HCT116 (cell line): ENCODE data around the gene FRMD4B. TPM values are rescaled to one million over a fixed set of nuclear protein-coding genes. Genes with fewer than 3 reads are reported as not detected.

ENCODE experiments used
- ATAC-seq: fragments of 200-7000 bp; cut with Tn5 transposase; 2 replicates; pipeline ENCODE4 v1.9.1; 2020; ENCODE audit warnings: mild to moderate bottlenecking, moderate library complexity
- BruUV-seq: library from RNA; stranded (reverse); fragments of 400-500 nt; replicated peaks from 2 replicates; lab custom pipeline; 2021; lab: Mats Ljungman, UMichigan
- CTCF ChIA-PET: fragments of 300-600 bp; sonication (Branson Sonifier 250); formaldehyde crosslinking; loops from one replicate; lab custom pipeline; 2021; ENCODE audit warnings: antibody characterized with exemption; lab: Charles Lee
- POLR2A ChIA-PET: fragments of 300-600, 350-600 bp; sonication (Branson Sonifier 250); formaldehyde crosslinking; loops from one replicate; lab custom pipeline; 2021; ENCODE audit warnings: antibody characterized with exemption; lab: Charles Lee
- RAD21 ChIA-PET, 2 experiments: fragments of 300-600 bp; sonication (Branson Sonifier 250); formaldehyde crosslinking; loops; one replicate each; lab custom pipeline; 2023; ENCODE audit warnings: low total read pairs in 2 of 2; ENCODE audit not compliant: uncharacterized antibody in 2 of 2, unreplicated experiment in 2 of 2, low non-redundant PET in 1 of 2; lab: Charles Lee
- DNase-seq: peaks from one replicate; pipeline ENCODE4 v3.0.0-alpha.2; 2010; ENCODE audit warnings: low read depth, low spot score
- H2AFZ ChIP-seq: fragments of 200-600 bp; shearing (Covaris generic), sonication (generic); 2 replicates; pipeline ENCODE4 v1.6.1; 2017; ENCODE audit warnings: low read depth, mixed run types, mixed read lengths, antibody characterized with exemption, low read length; ENCODE audit not compliant: poor library complexity, severe bottlenecking
- H3K27ac ChIP-seq: 2 replicates; pipeline ENCODE4 v1.5.1; 2012; ENCODE audit warnings: low read depth, low read length
- H3K27me3 ChIP-seq: fragments of 200-600 bp; sonication (generic); 2 replicates; pipeline ENCODE4 v1.6.1; 2016; ENCODE audit warnings: mixed run types, low read length, mixed read lengths; ENCODE audit not compliant: insufficient read depth
- H3K36me3 ChIP-seq, 2 experiments: fragments of 200-500 bp in 1 of 2; fragments of 200-600 bp in 1 of 2; sonication (Bioruptor generic) in 1 of 2; sonication (generic) in 1 of 2; 2 replicates each; pipeline versions ENCODE4 v1.5.1 to v1.6.1; 2014 to 2016; ENCODE audit warnings: low read length in 2 of 2, inconsistent platforms in 1 of 2, mixed read lengths in 1 of 2, mixed run types in 1 of 2; ENCODE audit not compliant: insufficient read depth in 2 of 2, control insufficient read depth in 1 of 2
- H3K4me1 ChIP-seq, 2 experiments: fragments of 200-600 bp in 1 of 2; sonication (generic) in 1 of 2; 2 replicates each; pipeline versions ENCODE4 v1.5.1 to v1.6.1; 2012 to 2017; ENCODE audit warnings: low read length in 2 of 2, inconsistent platforms in 1 of 2, mild to moderate bottlenecking in 1 of 2, mixed read lengths in 1 of 2, mixed run types in 1 of 2, moderate library complexity in 1 of 2; ENCODE audit not compliant: insufficient read depth in 2 of 2, control insufficient read depth in 1 of 2
- H3K4me2 ChIP-seq: fragments of 200-600 bp; sonication (generic); 2 replicates; pipeline ENCODE4 v1.6.1; 2017; ENCODE audit warnings: mixed run types, low read length, mixed read lengths
- H3K4me3 ChIP-seq, 2 experiments: fragments of 200-600 bp in 1 of 2; sonication (generic) in 1 of 2; replicated peaks in 1 of 2; 2 replicates each; pipeline ENCODE4 v1.5.1; 2011 to 2016; ENCODE audit warnings: low read length in 2 of 2, control low read depth in 1 of 2, low read depth in 1 of 2, mild to moderate bottlenecking in 1 of 2, mixed read lengths in 1 of 2, mixed run types in 1 of 2
- H3K79me2 ChIP-seq: fragments of 200-600 bp; sonication (generic); 2 replicates; pipeline ENCODE4 v1.6.1; 2017; ENCODE audit warnings: mild to moderate bottlenecking, mixed run types, low read length, moderate library complexity, mixed read lengths; ENCODE audit not compliant: insufficient read depth
- H3K9ac ChIP-seq: fragments of 200-600 bp; sonication (generic); 2 replicates; pipeline ENCODE4 v1.6.1; 2016; ENCODE audit warnings: low read length, mixed read lengths
- H3K9me2 ChIP-seq: fragments of 200-600 bp; sonication (generic), shearing (Covaris generic); 2 replicates; pipeline ENCODE4 v1.6.1; 2017; ENCODE audit warnings: mixed run types, mild to moderate bottlenecking, moderate library complexity; ENCODE audit not compliant: insufficient read depth
- H3K9me3 ChIP-seq, 2 experiments: fragments of 200-500 bp in 1 of 2; fragments of 200-600 bp in 1 of 2; sonication (Bioruptor generic) in 1 of 2; sonication (generic) in 1 of 2; 2 replicates each; pipeline ENCODE4 v1.6.1; 2014 to 2017; ENCODE audit warnings: low read length in 2 of 2, mixed read lengths in 2 of 2, inconsistent platforms in 1 of 2, low read depth in 1 of 2, mild to moderate bottlenecking in 1 of 2, mixed run types in 1 of 2, moderate library complexity in 1 of 2; ENCODE audit not compliant: control insufficient read depth in 1 of 2, insufficient read depth in 1 of 2
- H4K20me1 ChIP-seq: fragments of 200-600 bp; sonication (generic), shearing (Covaris generic); 2 replicates; pipeline ENCODE4 v1.6.1; 2017; ENCODE audit warnings: mixed run types, mild to moderate bottlenecking, moderate library complexity; ENCODE audit not compliant: insufficient read depth
- ATF3 ChIP-seq: IDR thresholded peaks from 2 replicates; pipeline ENCODE4 v1.6.1; 2012
- CBX3 ChIP-seq: IDR thresholded peaks from 2 replicates; pipeline ENCODE4 v1.6.1; 2012; ENCODE audit warnings: low read depth
- CEBPB ChIP-seq: IDR thresholded peaks from 2 replicates; pipeline ENCODE4 v1.6.1; 2012; ENCODE audit warnings: low read depth
- FOSL1 ChIP-seq: IDR thresholded peaks from 2 replicates; pipeline ENCODE4 v1.6.1; 2012; ENCODE audit warnings: low read depth
- MAX ChIP-seq: IDR thresholded peaks from 2 replicates; pipeline ENCODE4 v1.6.1; 2012
- REST ChIP-seq: IDR thresholded peaks from 2 replicates; pipeline ENCODE4 v1.6.1; 2012; ENCODE audit warnings: low read depth
- SIN3A ChIP-seq: IDR thresholded peaks from 2 replicates; pipeline ENCODE4 v1.6.1; 2012; ENCODE audit warnings: low read depth
- ZNF274 ChIP-seq: fragments of 200-500 bp; sonication (Bioruptor generic); IDR thresholded peaks from 2 replicates; pipeline ENCODE4 v1.6.1; 2014; ENCODE audit warnings: mild to moderate bottlenecking, low read depth, low read length, inconsistent platforms
- intact Hi-C: fragments of 100-400 bp; cut with micrococcal nuclease; formaldehyde crosslinking; loops from 2 replicates; pipeline ENCODE4 v1.10.0; 2022
- total RNA-seq: library from RNA; stranded (reverse); gene quantifications from one replicate; pipeline ENCODE4 v1.2.1, GENCODE V29; 2021; ENCODE audit not compliant: unreplicated experiment

Gene FRMD4B
- total RNA-seq, 1 experiment from 2014 or later: 2.0 TPM

GRCh38 chr3:69292959-69293574, 92.8 kb downstream of the FRMD4B start:
- H3K4me1 ChIP-seq: peaks cover 0 to 14% of the 10 kb centered on the region in 2 experiments; a peak in 1 of 4 replicates
- CTCF ChIA-PET: interaction anchor here (0.8 kb wide), 1 partner anchor 13 kb away, joined by 3 read pairs; no protein-coding TSS in a partner anchor

More at GRCh38 chr3:69292959-69293574, 92.8 kb downstream of the FRMD4B start:
- ChIA-PET RAD21 (no interaction called here), POLR2A (no interaction called here)
- TF ChIP-seq ZNF274 (no peak), CEBPB (no peak), CBX3 (no peak), ATF3 (no peak), REST (no peak), SIN3A (no peak), MAX (no peak), FOSL1 (no peak)
- no peak overlapping the region for H3K9ac ChIP-seq
- no peak overlapping the region for H3K4me2 ChIP-seq
- H3K9me3 ChIP-seq: no peaks in the 10 kb centered on the region
- no peaks in the 10 kb centered on the region for H3K27me3 ChIP-seq
- no peaks in the 10 kb centered on the region for H3K79me2 ChIP-seq
- H3K4me3 ChIP-seq: no peak overlapping the region
- no peak overlapping the region for H2AFZ ChIP-seq
- no peaks in the 10 kb centered on the region for H4K20me1 ChIP-seq
- DNase-seq (no peak), ATAC-seq (no peak)
- no peak overlapping the region for H3K27ac ChIP-seq
- intact Hi-C loops: no loop called here
- BruUV-seq: no TSS peak
- no peaks in the 10 kb centered on the region for H3K9me2 ChIP-seq
- H3K36me3 ChIP-seq: no peaks in the 10 kb centered on the region
